ENCODE measurements around the gene FAM81B.

FAM81B gene

GRCh38 chr5:95454536-95454935 lies 63.4 kb downstream of the FAM81B start:
- TF ChIP-seq TAF1 (IDR thresholded peaks at IDR 0.05; ENCODE audit: borderline replicate concordance, insufficient read depth, low read length) (no peak), POLR2AphosphoS5 (IDR thresholded peaks at IDR 0.05; ENCODE audit: low read depth, low read length) (no peak)

- no peak for TF ChIP-seq REST (IDR thresholded peaks at IDR 0.05; ENCODE audit: insufficient read depth in 1 of 2, low read depth in 2 of 2, low read length in 2 of 2)
- no peak for TF ChIP-seq FOXP2 (optimal IDR thresholded peaks at IDR 0.05; ENCODE audit: borderline replicate concordance, extremely low read depth, extremely low read length, insufficient read depth)
- no peak for TF ChIP-seq POLR2AphosphoS5 (IDR thresholded peaks at IDR 0.05; ENCODE audit: low read depth, low read length)
- no peak for TF ChIP-seq TAF1 (IDR thresholded peaks at IDR 0.05; ENCODE audit: borderline replicate concordance, insufficient read depth, low read length)
- TF ChIP-seq SIN3A (IDR thresholded peaks at IDR 0.05; ENCODE audit: borderline replicate concordance, insufficient read depth, low read length): no peak
Observed at GRCh38 chr5:95460665-95461064, 69.5 kb downstream of the FAM81B start.

- TF ChIP-seq TAF1 (IDR thresholded peaks at IDR 0.05; ENCODE audit: borderline replicate concordance, insufficient read depth, low read length): no peak
Observed at GRCh38 chr5:95471487-95471886, 80.3 kb downstream of the FAM81B start.

GRCh38 chr5:95471942-95472341 lies 80.8 kb downstream of the FAM81B start:
- TF ChIP-seq REST (IDR thresholded peaks at IDR 0.05; ENCODE audit: insufficient read depth in 1 of 2, low read depth in 2 of 2, low read length in 2 of 2) (no peak), TAF1 (IDR thresholded peaks at IDR 0.05; ENCODE audit: borderline replicate concordance, insufficient read depth, low read length) (no peak)

- TF ChIP-seq REST (IDR thresholded peaks at IDR 0.05; ENCODE audit: insufficient read depth in 1 of 2, low read depth in 2 of 2, low read length in 2 of 2): no peak
- no peak for TF ChIP-seq FOXP2 (optimal IDR thresholded peaks at IDR 0.05; ENCODE audit: borderline replicate concordance, extremely low read depth, extremely low read length, insufficient read depth)
- TF ChIP-seq SIN3A (IDR thresholded peaks at IDR 0.05; ENCODE audit: borderline replicate concordance, insufficient read depth, low read length): no peak
- no peak for TF ChIP-seq TAF1 (IDR thresholded peaks at IDR 0.05; ENCODE audit: borderline replicate concordance, insufficient read depth, low read length)
- no peak for TF ChIP-seq POLR2AphosphoS5 (IDR thresholded peaks at IDR 0.05; ENCODE audit: low read depth, low read length)
Observed at GRCh38 chr5:95484421-95484820, 93.3 kb downstream of the FAM81B start.

GRCh38 chr5:95486191-95486590 lies 95.0 kb downstream of the FAM81B start:
- TF ChIP-seq REST (IDR thresholded peaks at IDR 0.05; ENCODE audit: insufficient read depth in 1 of 2, low read depth in 2 of 2, low read length in 2 of 2): no peak
- TF ChIP-seq SIN3A (IDR thresholded peaks at IDR 0.05; ENCODE audit: borderline replicate concordance, insufficient read depth, low read length): no peak
- TF ChIP-seq TAF1 (IDR thresholded peaks at IDR 0.05; ENCODE audit: borderline replicate concordance, insufficient read depth, low read length): no peak
- no peak for TF ChIP-seq FOXP2 (optimal IDR thresholded peaks at IDR 0.05; ENCODE audit: borderline replicate concordance, extremely low read depth, extremely low read length, insufficient read depth)
- no peak for TF ChIP-seq POLR2AphosphoS5 (IDR thresholded peaks at IDR 0.05; ENCODE audit: low read depth, low read length)
